Neural cell (in vitro differentiated cells): Measurements from ENCODE around the gene MTMR3.

Source experiments
- CTCF ChIP-seq: fragments of 450-650 bp; IDR thresholded peaks from 2 replicates; pipeline ENCODE4 v1.5.1; 2014; ENCODE audit warnings: antibody characterized with exemption, mild to moderate bottlenecking, moderate library complexity; ENCODE audit not compliant: poor library complexity, severe bottlenecking
- EZH2 ChIP-seq: fragments of 200-600, 300-800 bp; shearing (Covaris generic), sonication (generic); IDR thresholded peaks from 2 replicates; pipeline ENCODE4 v1.6.1; 2014; ENCODE audit warnings: antibody characterized with exemption, low read length, borderline replicate concordance, mild to moderate bottlenecking; ENCODE audit not compliant: insufficient read depth, poor library complexity, severe bottlenecking
- MXI1 ChIP-seq: fragments of 450-650 bp; conservative IDR thresholded peaks from 2 replicates; pipeline ENCODE4 v1.6.1; 2014; ENCODE audit warnings: antibody characterized with exemption, mild to moderate bottlenecking; ENCODE audit not compliant: poor library complexity, severe bottlenecking
- POLR2AphosphoS5 ChIP-seq: IDR thresholded peaks from 2 replicates; pipeline ENCODE4 v1.6.1; 2012
- SMC3 ChIP-seq: fragments of 450-650 bp; conservative IDR thresholded peaks from 2 replicates; pipeline ENCODE4 v1.6.1; 2014; ENCODE audit warnings: antibody characterized with exemption, mild to moderate bottlenecking, moderate library complexity; ENCODE audit not compliant: poor library complexity
- TAF1 ChIP-seq: IDR thresholded peaks from 2 replicates; pipeline ENCODE4 v1.6.1; 2012; ENCODE audit warnings: low read depth

- no peak for TF ChIP-seq CTCF
- TF ChIP-seq SMC3 = no peak
- TF ChIP-seq TAF1 = no peak
- TF ChIP-seq MXI1 = no peak
- no peak for TF ChIP-seq POLR2AphosphoS5
- TF ChIP-seq EZH2 = no peak
Observed at GRCh38 chr22:29861672-29862297, 21.2 kb upstream of the MTMR3 start.
